ENCODE data around the gene PRDM16. TPM values are rescaled to one million over a fixed set of nuclear protein-coding genes. Genes with fewer than 3 reads are reported as not detected.

The PRDM16 gene
- polyA plus RNA-seq, 2 of the 4 experiments (the other 2 are of a cell fraction): 0.03 to 0.35 TPM

DNA sequence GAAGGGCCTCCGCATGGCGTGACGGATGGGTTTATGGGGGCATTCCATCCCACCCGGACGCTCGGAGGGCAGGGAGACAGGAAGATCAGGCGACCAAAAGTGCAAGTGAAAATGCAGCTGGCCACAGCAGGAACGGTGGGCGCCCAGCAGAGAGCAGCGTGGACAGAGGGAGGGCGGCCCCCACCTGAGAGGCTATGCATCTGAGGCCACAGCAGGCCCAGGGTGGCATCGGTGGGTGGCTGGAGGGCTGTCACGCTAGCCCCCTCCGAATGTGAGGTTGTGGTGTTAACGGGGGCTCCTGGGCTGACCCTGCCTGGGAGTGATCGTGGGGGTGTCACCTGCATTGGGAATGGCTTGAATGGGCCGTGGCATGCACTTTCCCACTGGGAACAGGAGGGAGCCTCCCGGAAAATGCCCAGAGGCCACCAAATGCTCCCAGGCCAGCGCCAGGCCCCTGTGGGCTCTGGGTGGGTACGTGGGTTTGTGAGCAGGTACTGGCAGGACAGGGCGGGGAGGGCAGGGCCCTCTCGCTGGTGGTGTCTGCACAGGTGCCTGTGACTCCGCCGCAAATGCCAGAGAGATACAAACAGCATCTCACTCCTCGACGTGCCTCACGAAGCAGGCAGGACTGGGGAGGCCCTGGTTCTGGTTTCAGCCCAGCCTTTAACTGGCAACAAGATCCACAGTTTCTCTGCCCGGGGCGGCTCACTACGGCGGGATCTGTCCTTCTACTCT is 172.8 kb downstream of the PRDM16 start:
- ChIA-PET POLR2A (no interaction called here), CTCF (no interaction called here)
- H3K4me1 ChIP-seq: no peaks in the 10 kb centered on the region
- no peak for TF ChIP-seq HEYL (CRISPR knock-in tag; IDR thresholded peaks at IDR 0.05)
- H3K9me3 ChIP-seq: no peaks in the 10 kb centered on the region
- WGBS (ENCODE audit: missing lambda C conversion rate): 45% methylated on average over 13 of the region's 31 CpGs
- no peak overlapping the region for H3K4me2 ChIP-seq
- H3K27ac ChIP-seq: no peak overlapping the region
- FAIRE-seq (no peak), DNase-seq (ENCODE audit: low read depth in 1 of 2, low spot score in 1 of 2) (no peak), ATAC-seq (no peak)
- H3K4me3 ChIP-seq: no peak overlapping the region

DNA sequence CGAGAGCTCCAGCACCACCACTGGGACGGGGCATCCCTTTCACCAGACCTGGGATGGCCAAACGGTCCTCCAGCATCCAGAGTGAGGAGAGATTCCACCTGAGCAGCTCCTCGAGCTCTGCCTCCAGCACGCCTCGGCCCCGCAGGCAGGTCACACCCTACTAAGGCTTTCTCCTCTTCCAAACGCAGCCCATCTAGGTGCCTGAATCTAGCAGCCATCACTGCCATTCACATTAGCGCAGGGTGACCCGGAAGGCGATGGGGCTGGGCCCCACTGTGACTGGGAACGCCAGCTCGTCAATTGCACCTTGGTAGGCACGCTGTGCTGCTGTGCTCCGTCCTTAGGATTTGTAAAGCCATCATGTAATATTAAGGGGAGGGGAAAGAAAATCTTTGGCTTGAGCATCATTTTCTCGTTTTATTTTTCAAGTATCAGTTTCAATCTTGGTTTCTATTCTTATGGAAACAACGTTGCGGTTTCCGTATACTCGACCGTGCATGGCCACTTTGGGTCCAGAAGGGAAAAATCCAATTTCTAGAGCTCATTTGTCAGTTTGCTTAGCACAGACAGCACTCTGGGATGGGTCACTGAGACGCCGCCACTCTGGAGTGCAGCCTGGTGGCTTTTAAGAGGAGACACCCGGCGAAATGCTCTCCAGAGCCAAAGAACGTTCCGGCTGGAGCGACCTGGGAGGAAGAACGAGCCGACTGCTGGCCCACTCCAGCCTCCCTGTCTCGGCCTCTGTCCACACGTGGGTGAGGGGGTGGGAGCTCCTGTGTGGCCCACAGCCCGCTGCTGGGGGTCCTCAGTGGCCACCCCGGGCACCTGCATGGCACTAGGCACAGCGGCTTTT is 173.6 kb downstream of the PRDM16 start:
- TF ChIP-seq MAZ (IDR thresholded peaks at IDR 0.05; ENCODE audit: borderline replicate concordance, low read depth, low read length): no peak
- TF ChIP-seq, protein P1, sequence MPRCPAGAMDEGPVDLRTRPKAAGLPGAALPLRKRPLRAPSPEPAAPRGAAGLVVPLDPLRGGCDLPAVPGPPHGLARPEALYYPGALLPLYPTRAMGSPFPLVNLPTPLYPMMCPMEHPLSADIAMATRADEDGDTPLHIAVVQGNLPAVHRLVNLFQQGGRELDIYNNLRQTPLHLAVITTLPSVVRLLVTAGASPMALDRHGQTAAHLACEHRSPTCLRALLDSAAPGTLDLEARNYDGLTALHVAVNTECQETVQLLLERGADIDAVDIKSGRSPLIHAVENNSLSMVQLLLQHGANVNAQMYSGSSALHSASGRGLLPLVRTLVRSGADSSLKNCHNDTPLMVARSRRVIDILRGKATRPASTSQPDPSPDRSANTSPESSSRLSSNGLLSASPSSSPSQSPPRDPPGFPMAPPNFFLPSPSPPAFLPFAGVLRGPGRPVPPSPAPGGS (IDR thresholded peaks at IDR 0.05): no peak
- no peak for TF ChIP-seq EHMT2 (IDR thresholded peaks at IDR 0.05; ENCODE audit: low read depth)
- TF ChIP-seq JUN (IDR thresholded peaks at IDR 0.05): no peak
- no peak for TF ChIP-seq FOSL2 (IDR thresholded peaks at IDR 0.05)
- TF ChIP-seq FOSL2 (CRISPR knock-in tag; IDR thresholded peaks at IDR 0.05): no peak
- TF ChIP-seq, protein P2, sequence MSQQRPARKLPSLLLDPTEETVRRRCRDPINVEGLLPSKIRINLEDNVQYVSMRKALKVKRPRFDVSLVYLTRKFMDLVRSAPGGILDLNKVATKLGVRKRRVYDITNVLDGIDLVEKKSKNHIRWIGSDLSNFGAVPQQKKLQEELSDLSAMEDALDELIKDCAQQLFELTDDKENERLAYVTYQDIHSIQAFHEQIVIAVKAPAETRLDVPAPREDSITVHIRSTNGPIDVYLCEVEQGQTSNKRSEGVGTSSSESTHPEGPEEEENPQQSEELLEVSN (IDR thresholded peaks at IDR 0.05; ENCODE audit: borderline replicate concordance, low read depth): no peak
- TF ChIP-seq NPAS2 (CRISPR knock-in tag; IDR thresholded peaks at IDR 0.05; ENCODE audit: borderline replicate concordance): no peak
- TF ChIP-seq ZC3H11A (IDR thresholded peaks at IDR 0.05): no peak
- TF ChIP-seq RARB (CRISPR knock-in tag; IDR thresholded peaks at IDR 0.05): no peak
- no peak for TF ChIP-seq RCOR1 (IDR thresholded peaks at IDR 0.05; ENCODE audit: low read depth, low read length)
- TF ChIP-seq RFX5 (IDR thresholded peaks at IDR 0.05): no peak
- TF ChIP-seq, protein P3, sequence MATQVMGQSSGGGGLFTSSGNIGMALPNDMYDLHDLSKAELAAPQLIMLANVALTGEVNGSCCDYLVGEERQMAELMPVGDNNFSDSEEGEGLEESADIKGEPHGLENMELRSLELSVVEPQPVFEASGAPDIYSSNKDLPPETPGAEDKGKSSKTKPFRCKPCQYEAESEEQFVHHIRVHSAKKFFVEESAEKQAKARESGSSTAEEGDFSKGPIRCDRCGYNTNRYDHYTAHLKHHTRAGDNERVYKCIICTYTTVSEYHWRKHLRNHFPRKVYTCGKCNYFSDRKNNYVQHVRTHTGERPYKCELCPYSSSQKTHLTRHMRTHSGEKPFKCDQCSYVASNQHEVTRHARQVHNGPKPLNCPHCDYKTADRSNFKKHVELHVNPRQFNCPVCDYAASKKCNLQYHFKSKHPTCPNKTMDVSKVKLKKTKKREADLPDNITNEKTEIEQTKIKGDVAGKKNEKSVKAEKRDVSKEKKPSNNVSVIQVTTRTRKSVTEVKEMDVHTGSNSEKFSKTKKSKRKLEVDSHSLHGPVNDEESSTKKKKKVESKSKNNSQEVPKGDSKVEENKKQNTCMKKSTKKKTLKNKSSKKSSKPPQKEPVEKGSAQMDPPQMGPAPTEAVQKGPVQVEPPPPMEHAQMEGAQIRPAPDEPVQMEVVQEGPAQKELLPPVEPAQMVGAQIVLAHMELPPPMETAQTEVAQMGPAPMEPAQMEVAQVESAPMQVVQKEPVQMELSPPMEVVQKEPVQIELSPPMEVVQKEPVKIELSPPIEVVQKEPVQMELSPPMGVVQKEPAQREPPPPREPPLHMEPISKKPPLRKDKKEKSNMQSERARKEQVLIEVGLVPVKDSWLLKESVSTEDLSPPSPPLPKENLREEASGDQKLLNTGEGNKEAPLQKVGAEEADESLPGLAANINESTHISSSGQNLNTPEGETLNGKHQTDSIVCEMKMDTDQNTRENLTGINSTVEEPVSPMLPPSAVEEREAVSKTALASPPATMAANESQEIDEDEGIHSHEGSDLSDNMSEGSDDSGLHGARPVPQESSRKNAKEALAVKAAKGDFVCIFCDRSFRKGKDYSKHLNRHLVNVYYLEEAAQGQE (IDR thresholded peaks at IDR 0.05): no peak
- no peaks in the 10 kb centered on the region for H3K9me3 ChIP-seq
- no peak overlapping the region for H3K4me2 ChIP-seq
- FAIRE-seq: no peak
- no peak for DNase-seq (ENCODE audit: low read depth in 1 of 2, low spot score in 1 of 2)
- no peaks in the 10 kb centered on the region for H3K4me1 ChIP-seq
- CTCF ChIA-PET: no interaction called here
- POLR2A ChIA-PET: no interaction called here
- WGBS (ENCODE audit: missing lambda C conversion rate): 44% methylated on average over 23 of the region's 35 CpGs
- ATAC-seq: no peak
- H3K27ac ChIP-seq: no peak overlapping the region
- no peak overlapping the region for H3K4me3 ChIP-seq

DNA sequence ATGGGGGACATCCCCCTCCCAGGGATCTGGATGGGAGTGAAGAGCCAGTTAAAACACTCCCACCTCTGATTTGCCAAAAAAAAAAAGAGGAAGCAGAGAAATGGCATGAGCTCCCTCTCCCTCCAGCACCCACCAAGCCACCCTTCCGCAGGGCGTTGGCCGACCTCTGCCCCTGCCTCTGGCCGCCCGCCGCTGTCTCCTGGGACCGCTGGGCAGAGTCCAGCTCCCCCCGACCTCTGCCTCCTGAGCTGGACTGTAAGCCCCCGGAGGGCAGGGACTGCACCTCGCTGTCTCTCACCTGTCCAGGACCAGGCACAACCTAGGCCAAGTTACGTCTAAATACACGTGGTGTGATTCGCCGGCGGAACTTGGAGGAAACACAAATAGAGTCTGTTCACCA is 174.3 kb downstream of the PRDM16 start:
- no peaks in the 10 kb centered on the region for H3K4me1 ChIP-seq
- ChIA-PET POLR2A (no interaction called here), CTCF (no interaction called here)
- no peak for FAIRE-seq
- no peaks in the 10 kb centered on the region for H3K9me3 ChIP-seq
- H3K27ac ChIP-seq: no peak overlapping the region
- WGBS (ENCODE audit: missing lambda C conversion rate): 68% methylated on average over 8 of the region's 15 CpGs
- H3K4me3 ChIP-seq: no peak overlapping the region
- H3K4me2 ChIP-seq: no peak overlapping the region
- ATAC-seq: no peak
- no peak for DNase-seq (ENCODE audit: low read depth in 1 of 2, low spot score in 1 of 2)
- TF ChIP-seq, protein P4, sequence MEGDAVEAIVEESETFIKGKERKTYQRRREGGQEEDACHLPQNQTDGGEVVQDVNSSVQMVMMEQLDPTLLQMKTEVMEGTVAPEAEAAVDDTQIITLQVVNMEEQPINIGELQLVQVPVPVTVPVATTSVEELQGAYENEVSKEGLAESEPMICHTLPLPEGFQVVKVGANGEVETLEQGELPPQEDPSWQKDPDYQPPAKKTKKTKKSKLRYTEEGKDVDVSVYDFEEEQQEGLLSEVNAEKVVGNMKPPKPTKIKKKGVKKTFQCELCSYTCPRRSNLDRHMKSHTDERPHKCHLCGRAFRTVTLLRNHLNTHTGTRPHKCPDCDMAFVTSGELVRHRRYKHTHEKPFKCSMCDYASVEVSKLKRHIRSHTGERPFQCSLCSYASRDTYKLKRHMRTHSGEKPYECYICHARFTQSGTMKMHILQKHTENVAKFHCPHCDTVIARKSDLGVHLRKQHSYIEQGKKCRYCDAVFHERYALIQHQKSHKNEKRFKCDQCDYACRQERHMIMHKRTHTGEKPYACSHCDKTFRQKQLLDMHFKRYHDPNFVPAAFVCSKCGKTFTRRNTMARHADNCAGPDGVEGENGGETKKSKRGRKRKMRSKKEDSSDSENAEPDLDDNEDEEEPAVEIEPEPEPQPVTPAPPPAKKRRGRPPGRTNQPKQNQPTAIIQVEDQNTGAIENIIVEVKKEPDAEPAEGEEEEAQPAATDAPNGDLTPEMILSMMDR (IDR thresholded peaks at IDR 0.05): no peak
- TF ChIP-seq POLR2A (IDR thresholded peaks at IDR 0.05; ENCODE audit: low read length) (no peak), HOXA7 (CRISPR knock-in tag; IDR thresholded peaks at IDR 0.05) (no peak), RFX5 (IDR thresholded peaks at IDR 0.05) (no peak), NFE2L2 (conservative IDR thresholded peaks at IDR 0.05; ENCODE audit: low read length) (no peak), KDM1A (IDR thresholded peaks at IDR 0.05; ENCODE audit: low read depth) (no peak), CEBPB (IDR thresholded peaks at IDR 0.05) (no peak), HDAC2 (IDR thresholded peaks at IDR 0.05) (no peak), CBX8 (IDR thresholded peaks at IDR 0.05) (no peak), EHMT2 (IDR thresholded peaks at IDR 0.05; ENCODE audit: low read depth) (no peak), NR3C1 (IDR thresholded peaks at IDR 0.05) (no peak)
- TF ChIP-seq, protein P5, sequence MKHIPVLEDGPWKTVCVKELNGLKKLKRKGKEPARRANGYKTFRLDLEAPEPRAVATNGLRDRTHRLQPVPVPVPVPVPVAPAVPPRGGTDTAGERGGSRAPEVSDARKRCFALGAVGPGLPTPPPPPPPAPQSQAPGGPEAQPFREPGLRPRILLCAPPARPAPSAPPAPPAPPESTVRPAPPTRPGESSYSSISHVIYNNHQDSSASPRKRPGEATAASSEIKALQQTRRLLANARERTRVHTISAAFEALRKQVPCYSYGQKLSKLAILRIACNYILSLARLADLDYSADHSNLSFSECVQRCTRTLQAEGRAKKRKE (CRISPR knock-in tag; IDR thresholded peaks at IDR 0.05; ENCODE audit: low read depth): no peak
- TF ChIP-seq, protein P6, sequence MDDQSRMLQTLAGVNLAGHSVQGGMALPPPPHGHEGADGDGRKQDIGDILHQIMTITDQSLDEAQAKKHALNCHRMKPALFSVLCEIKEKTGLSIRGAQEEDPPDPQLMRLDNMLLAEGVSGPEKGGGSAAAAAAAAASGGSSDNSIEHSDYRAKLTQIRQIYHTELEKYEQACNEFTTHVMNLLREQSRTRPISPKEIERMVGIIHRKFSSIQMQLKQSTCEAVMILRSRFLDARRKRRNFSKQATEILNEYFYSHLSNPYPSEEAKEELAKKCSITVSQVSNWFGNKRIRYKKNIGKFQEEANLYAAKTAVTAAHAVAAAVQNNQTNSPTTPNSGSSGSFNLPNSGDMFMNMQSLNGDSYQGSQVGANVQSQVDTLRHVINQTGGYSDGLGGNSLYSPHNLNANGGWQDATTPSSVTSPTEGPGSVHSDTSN (IDR thresholded peaks at IDR 0.05): no peak

Measured in A549 (cell line).